ENCODE data around the gene ZNF485. TPM values are rescaled to one million over a fixed set of nuclear protein-coding genes. Genes with fewer than 3 reads are reported as not detected.

Gene ZNF485
- total and polyA plus RNA-seq, 2 experiments from 2014 or later = 1.5 to 1.9 TPM

- in situ Hi-C loops (cut with MboI) = no loop called here
- Histone ChIP-seq H2AFZ (no peak overlapping the region), H3K79me2 (ENCODE audit: insufficient read depth) (no peaks in the 10 kb centered on the region), H3K4me3 (no peak overlapping the region), H3K9ac (no peak overlapping the region), H3K4me2 (ENCODE audit: unreplicated experiment) (no peak overlapping the region), H3K9me2 (ENCODE audit: insufficient read depth) (no peaks in the 10 kb centered on the region), H3F3A (ENCODE audit: insufficient read depth) (no peaks in the 10 kb centered on the region), H4K20me1 (ENCODE audit: insufficient read depth) (no peaks in the 10 kb centered on the region), H3K4me1 (ENCODE audit: insufficient read depth) (no peaks in the 10 kb centered on the region), H3K27me3 (replicated peaks; ENCODE audit: insufficient read depth) (0 out of 2 replicates have a peak, but pooled peaks cover 6% of the 10 kb centered on the region), H3K36me3 (ENCODE audit: low read depth) (no peaks in the 10 kb centered on the region), H3K9me3 (ENCODE audit: low read depth) (no peaks in the 10 kb centered on the region), H3K27ac (no peak overlapping the region)
- whole genome bisulfite sequencing, 2 experiments (ENCODE audit: low coverage in 1 of 2, low lambda C conversion rate in 2 of 2, missing lambda C conversion rate in 2 of 2) = 64 to 71% methylated on average over 5 of the region's 5 CpGs
- no peak for TF ChIP-seq EZH2phosphoT487 (IDR thresholded peaks at IDR 0.05; ENCODE audit: insufficient read depth, low read depth)
- TF ChIP-seq EZH2 (IDR thresholded peaks at IDR 0.05; ENCODE audit: insufficient read depth, poor library complexity, severe bottlenecking) = no peak
- no peak for DNase-seq
These were observed 14.8 kb upstream of the ZNF485 start for GRCh38 chr10:43591303-43591904.

- Histone ChIP-seq H3F3A (ENCODE audit: insufficient read depth) (no peaks in the 10 kb centered on the region), H2AFZ (peak overlapping the region; percentile 85), H3K27me3 (replicated peaks; ENCODE audit: insufficient read depth) (0 out of 2 replicates have a peak, but pooled peaks cover 6% of the 10 kb centered on the region), H3K4me2 (ENCODE audit: unreplicated experiment) (peak overlapping the region; percentile 73), H3K9ac (peak overlapping the region; percentile 46), H3K4me3 (peak overlapping the region; percentile 46), H3K9me2 (ENCODE audit: insufficient read depth) (no peaks in the 10 kb centered on the region), H3K4me1 (ENCODE audit: insufficient read depth) (no peaks in the 10 kb centered on the region), H3K79me2 (ENCODE audit: insufficient read depth) (no peaks in the 10 kb centered on the region), H3K27ac (no peak overlapping the region), H3K9me3 (ENCODE audit: low read depth) (no peaks in the 10 kb centered on the region), H3K36me3 (ENCODE audit: low read depth) (no peaks in the 10 kb centered on the region), H4K20me1 (ENCODE audit: insufficient read depth) (no peaks in the 10 kb centered on the region)
- no peak for TF ChIP-seq EZH2phosphoT487 (IDR thresholded peaks at IDR 0.05; ENCODE audit: insufficient read depth, low read depth)
- no peak for TF ChIP-seq EZH2 (IDR thresholded peaks at IDR 0.05; ENCODE audit: insufficient read depth, poor library complexity, severe bottlenecking)
- peak; percentile 41 for DNase-seq
- WGBS, 2 experiments (ENCODE audit: low coverage in 1 of 2, low lambda C conversion rate in 2 of 2, missing lambda C conversion rate in 2 of 2) = 26 to 34% methylated on average over 8 of the region's 8 CpGs
- in situ Hi-C loops (cut with MboI) = no loop called here
These were observed 11.2 kb upstream of the ZNF485 start for GRCh38 chr10:43594944-43595589.

GRCh38 chr10:43595739-43596298 lies 10.4 kb upstream of the ZNF485 start:
- Histone ChIP-seq H3K27me3 (replicated peaks; ENCODE audit: insufficient read depth) (0 out of 2 replicates have a peak, but pooled peaks cover 3% of the 10 kb centered on the region), H3F3A (ENCODE audit: insufficient read depth) (no peaks in the 10 kb centered on the region), H3K27ac (no peak overlapping the region), H4K20me1 (ENCODE audit: insufficient read depth) (no peaks in the 10 kb centered on the region), H3K4me2 (ENCODE audit: unreplicated experiment) (peak overlapping the region; percentile 73), H3K4me1 (ENCODE audit: insufficient read depth) (no peaks in the 10 kb centered on the region), H3K4me3 (peak overlapping the region; percentile 46; the same call in 1 of the 2 replicates), H3K9me2 (ENCODE audit: insufficient read depth) (no peaks in the 10 kb centered on the region), H3K79me2 (ENCODE audit: insufficient read depth) (no peaks in the 10 kb centered on the region), H2AFZ (peak overlapping the region; percentile 85), H3K9me3 (ENCODE audit: low read depth) (no peaks in the 10 kb centered on the region), H3K36me3 (ENCODE audit: low read depth) (no peaks in the 10 kb centered on the region), H3K9ac (no peak overlapping the region)
- 66 to 71% methylated on average over 7 of the region's 7 CpGs for WGBS, 2 experiments (ENCODE audit: low coverage in 1 of 2, low lambda C conversion rate in 2 of 2, missing lambda C conversion rate in 2 of 2)
- DNase-seq = peak; percentile 5
- in situ Hi-C loops (cut with MboI) = no loop called here
- TF ChIP-seq EZH2 (IDR thresholded peaks at IDR 0.05; ENCODE audit: insufficient read depth, poor library complexity, severe bottlenecking) = no peak
- no peak for TF ChIP-seq EZH2phosphoT487 (IDR thresholded peaks at IDR 0.05; ENCODE audit: insufficient read depth, low read depth)

GRCh38 chr10:43596546-43596945 lies 9.7 kb upstream of the ZNF485 start:
- Histone ChIP-seq H3K9me2 (ENCODE audit: insufficient read depth) (no peaks in the 10 kb centered on the region), H4K20me1 (ENCODE audit: insufficient read depth) (no peaks in the 10 kb centered on the region), H3K4me3 (no peak overlapping the region), H3K4me2 (ENCODE audit: unreplicated experiment) (no peak overlapping the region), H2AFZ (no peak overlapping the region; the same call in 1 of the 2 replicates), H3K9me3 (ENCODE audit: low read depth) (no peaks in the 10 kb centered on the region), H3K36me3 (ENCODE audit: low read depth) (no peaks in the 10 kb centered on the region), H3K79me2 (ENCODE audit: insufficient read depth) (no peaks in the 10 kb centered on the region), H3K27me3 (replicated peaks; ENCODE audit: insufficient read depth) (no peaks in the 10 kb centered on the region), H3K27ac (no peak overlapping the region), H3F3A (ENCODE audit: insufficient read depth) (no peaks in the 10 kb centered on the region), H3K9ac (no peak overlapping the region), H3K4me1 (ENCODE audit: insufficient read depth) (no peaks in the 10 kb centered on the region)
- TF ChIP-seq EZH2 (IDR thresholded peaks at IDR 0.05; ENCODE audit: insufficient read depth, poor library complexity, severe bottlenecking) (no peak), EZH2phosphoT487 (IDR thresholded peaks at IDR 0.05; ENCODE audit: insufficient read depth, low read depth) (no peak)
- no peak for DNase-seq
- whole genome bisulfite sequencing, 2 experiments (ENCODE audit: low coverage in 1 of 2, low lambda C conversion rate in 2 of 2, missing lambda C conversion rate in 2 of 2) = 93 to 95% methylated on average over 4 of the region's 4 CpGs
- in situ Hi-C loops (cut with MboI) = no loop called here

All from GM23248 (cell line).